Caki2 (cell line): ENCODE results near the gene HOGA1. TPM values are rescaled to one million over a fixed set of nuclear protein-coding genes. Genes with fewer than 3 reads are reported as not detected.

Experiments used
- DNase-seq: peaks from one replicate; pipeline ENCODE4 v3.0.0-alpha.2; 2015; ENCODE audit warnings: low read depth
- in situ Hi-C: cut with HindIII; loops from 2 replicates; pipeline ENCODE4 v1.10.0; 2016; ENCODE audit warnings: low sequenced_read_pairs, low pct_unique_long_range_greater_than_20kb, mixed read lengths
- total RNA-seq: library from RNA; depleted of rRNA; stranded (reverse); fragments of >200 nt; shearing (Covaris generic); gene quantifications from 2 replicates; pipeline ENCODE4 v1.2.3, GENCODE V29; 2014; ENCODE audit warnings: low replicate concordance; rRNA removed

Gene HOGA1
- total RNA-seq, result 70.8 and 91.3 TPM in 2 replicates

GRCh38 chr10:97584060-97584797 lies at the start of gene HOGA1:
HOGA1 (plus strand) TSS chr10:97584389; CDS start chr10:97584704, 315 bp downstream.
- in situ Hi-C loops, result no loop called here

DNA sequence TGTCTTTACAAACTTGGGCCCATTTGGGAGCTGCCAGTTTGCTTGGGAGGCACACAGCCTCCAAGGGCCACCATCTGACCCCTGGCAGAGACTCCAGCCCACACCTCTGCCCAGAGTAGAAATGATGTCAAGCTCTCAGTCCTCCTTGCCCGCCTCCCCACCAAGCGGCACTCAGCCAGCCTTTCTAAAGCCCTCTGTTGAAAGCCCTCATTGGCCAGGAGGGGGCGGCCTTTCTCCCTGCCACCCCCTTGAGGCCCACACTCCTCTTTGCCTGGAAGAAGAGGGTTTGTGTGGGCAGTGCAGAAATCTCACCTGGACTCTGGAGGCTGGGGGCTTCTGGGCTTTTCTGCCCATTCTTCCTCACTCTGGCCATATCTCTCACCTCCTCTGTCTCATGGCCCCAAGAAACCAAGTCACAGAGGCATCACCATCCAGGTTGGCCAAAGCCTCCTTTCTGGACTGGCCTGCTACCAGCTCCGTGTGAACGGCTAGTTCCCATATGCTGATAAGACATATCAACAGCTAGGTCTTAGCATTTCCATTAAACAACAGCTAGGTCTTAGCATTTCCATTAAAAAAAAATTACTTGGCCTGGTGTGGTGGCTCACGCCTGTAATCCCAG lies 49.3 kb upstream of the HOGA1 start:
- in situ Hi-C loops, result no loop called here
- DNase-seq, result no peak

More at GRCh38 chr10:97584060-97584797, at the start of gene HOGA1:
- DNase-seq, result peak; percentile 97

GRCh38 chr10:97537186-97537869 lies 46.9 kb upstream of the HOGA1 start:
- in situ Hi-C loops, result no loop called here

DNA sequence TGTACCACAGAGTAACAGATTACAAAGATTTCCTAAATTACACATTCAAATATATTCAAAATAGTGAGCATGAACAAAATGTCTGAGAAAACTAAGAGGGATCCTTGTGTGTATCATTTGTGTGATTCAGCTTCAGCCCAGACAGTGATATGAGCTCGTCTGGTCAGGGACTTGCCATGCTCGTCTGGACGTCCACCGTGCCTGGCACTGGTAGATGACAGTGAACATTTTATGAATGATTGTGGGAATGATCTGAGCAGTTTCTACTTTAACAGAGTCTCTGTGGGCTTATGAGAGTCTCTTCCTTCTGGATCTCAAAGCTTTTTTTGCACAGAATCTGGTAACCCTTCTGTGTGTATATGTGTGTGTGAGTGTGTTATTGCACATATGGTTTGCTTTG lies 45.8 kb upstream of the HOGA1 start:
- no peak for DNase-seq

More at GRCh38 chr10:97537186-97537869, 46.9 kb upstream of the HOGA1 start:
- DNase-seq, result no peak

DNA sequence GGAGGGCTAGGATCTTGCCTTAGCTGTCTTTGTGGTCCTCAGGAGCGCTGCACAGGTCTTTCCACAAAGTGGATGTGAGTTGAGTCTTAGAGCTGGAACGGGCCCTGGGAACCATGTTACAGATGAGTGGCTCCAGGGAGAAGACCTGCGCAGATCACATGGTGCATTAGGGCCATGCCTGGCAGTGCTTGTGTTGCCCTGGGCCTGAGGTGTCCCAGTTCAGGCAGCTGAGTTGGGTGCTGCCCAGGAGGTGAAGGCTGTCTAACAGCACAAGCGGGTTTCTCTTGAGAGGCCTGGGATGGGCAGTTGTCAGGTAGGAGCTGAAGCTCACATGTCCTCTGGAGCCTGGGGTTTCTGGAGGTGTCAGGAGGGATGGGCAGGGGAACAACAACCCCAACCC lies 45.4 kb upstream of the HOGA1 start:
- DNase-seq, result no peak
- in situ Hi-C loops, result no loop called here

More for the DNA sequence above, 45.8 kb upstream of the HOGA1 start:
- in situ Hi-C loops, result no loop called here

- in situ Hi-C loops, result no loop called here
- DNase-seq, result no peak
Observed at GRCh38 chr10:97539523-97540200, 44.5 kb upstream of the HOGA1 start.

- peak; percentile 31 for DNase-seq
- in situ Hi-C loops, result no loop called here
Observed at GRCh38 chr10:97540669-97541500, 43.3 kb upstream of the HOGA1 start.

DNA sequence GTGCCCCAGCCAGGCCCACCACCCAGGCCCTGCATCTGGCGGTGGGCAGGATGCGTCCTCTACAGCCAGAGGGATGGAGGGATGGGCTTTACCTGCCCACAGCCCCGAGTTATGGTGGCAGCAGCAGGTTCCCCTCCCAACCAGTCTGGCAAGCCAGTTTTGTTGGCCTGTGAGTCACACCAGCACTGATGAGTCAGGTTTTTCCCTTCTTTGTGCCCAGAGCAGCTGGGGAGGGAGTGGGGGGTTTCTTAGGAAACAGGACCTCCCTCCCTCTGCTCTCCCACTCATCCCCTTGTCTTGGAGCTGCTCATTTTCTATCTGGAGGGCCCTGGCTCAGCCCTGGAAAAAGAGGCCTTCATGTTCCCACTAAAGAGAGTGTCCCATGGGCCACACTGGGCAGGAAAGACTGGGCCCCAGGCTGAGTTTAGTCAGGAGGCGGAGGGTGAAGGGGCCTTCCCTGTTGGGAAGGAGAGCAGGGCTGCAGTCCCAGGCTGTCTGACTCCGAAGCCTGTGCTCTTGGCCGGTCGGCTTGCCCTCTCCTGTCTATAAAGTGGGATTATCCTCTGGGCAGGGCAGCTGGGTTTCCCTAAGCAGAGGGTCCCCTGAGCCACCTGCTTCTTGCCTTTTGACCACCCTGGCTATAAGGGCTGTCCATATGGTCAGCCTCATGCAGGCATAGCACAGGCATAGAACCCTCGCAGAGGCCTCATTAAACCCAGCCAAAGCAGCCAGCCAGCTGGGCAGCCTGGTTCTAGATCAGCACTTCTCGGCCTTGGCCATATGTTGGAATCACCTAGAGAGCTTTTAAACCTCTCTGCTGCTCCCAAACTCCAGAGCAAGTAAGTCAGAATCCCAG lies 41.8 kb upstream of the HOGA1 start:
- in situ Hi-C loops, result no loop called here
- DNase-seq, result peak; percentile 87

- in situ Hi-C loops, result no loop called here
- peak; percentile 75 for DNase-seq
Observed at GRCh38 chr10:97543025-97543546, 41.1 kb upstream of the HOGA1 start.

- no peak for DNase-seq
- in situ Hi-C loops, result no loop called here
Observed at GRCh38 chr10:97546456-97547270, 37.5 kb upstream of the HOGA1 start.

GRCh38 chr10:97547271-97547600 lies 37.0 kb upstream of the HOGA1 start:
- in situ Hi-C loops, result no loop called here
- no peak for DNase-seq

GRCh38 chr10:97547962-97548361 lies 36.2 kb upstream of the HOGA1 start:
- in situ Hi-C loops, result no loop called here
- no peak for DNase-seq

DNA sequence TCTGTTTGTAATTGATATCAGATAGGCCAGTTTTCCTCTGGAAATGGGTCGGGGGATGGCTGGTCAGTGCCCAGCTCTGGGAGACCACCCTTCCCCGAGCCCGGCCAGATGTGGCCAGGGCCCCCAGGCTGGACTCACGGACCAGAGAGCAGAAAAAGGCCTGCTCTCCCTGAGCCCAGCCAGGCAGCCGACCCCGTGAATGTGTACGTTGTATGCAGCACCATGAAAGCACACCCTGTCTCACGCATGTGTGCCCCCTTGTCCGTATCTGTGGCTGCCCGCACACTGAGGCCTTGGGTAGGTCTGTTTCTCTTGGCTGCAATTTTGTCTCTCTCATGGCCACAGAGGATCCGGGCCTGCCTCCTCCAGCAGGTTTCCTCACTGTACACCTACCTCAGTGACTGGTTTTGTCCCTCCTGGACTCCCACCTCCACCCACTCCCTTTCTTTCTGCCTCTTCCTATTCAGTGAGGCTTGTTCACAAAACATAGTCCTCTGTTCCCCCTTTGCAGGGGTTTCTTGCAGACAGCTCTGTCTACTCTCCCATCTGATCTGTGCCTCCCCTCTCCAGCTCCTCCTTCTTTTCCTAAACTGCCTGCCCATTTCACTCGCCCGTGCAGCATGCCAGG lies 35.2 kb upstream of the HOGA1 start:
- in situ Hi-C loops, result no loop called here
- DNase-seq, result no peak

DNA sequence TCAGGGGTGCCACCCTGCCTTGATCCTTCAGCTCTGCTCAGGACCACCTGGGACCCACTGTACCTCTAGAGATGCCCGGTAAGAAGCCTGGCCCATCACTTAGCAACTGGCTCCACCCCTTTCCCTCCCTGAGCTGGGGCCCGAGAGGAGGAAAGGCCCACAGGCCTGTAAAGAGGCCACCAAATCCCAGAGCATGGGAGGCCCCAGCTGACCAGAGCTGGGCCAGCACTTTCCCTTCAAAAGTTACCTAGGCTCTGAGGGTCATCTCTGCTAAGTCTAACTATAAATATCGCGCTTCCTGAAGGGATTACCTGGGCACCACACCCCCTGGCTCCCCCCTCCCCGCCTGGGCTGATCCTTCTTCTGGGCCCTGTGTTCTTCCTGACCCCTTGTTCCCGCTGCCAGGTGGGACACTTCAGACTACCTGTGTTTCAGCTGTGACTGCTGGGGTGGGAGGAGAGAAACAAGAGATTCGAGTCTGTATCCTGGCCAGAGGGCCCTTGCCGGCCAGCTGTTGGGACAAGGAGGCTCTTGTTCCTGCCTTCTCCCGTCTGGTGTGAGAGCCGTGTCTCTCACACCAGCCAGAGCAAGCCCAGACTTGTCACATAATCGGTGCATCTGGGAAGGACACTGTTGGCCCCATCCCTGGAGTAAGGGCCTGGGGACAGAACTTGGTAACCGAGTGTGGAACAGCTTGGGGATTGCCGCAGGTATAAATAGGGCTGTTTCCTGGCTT lies 34.4 kb upstream of the HOGA1 start:
- in situ Hi-C loops, result no loop called here
- no peak for DNase-seq
